GM21786 (cell line): Measurements from ENCODE around the gene CALHM2.

ENCODE experiments used
- ATAC-seq: cut with Tn5 transposase; IDR thresholded peaks from one replicate; pipeline ENCODE4 v1.9.1; 2021; ENCODE audit not compliant: unreplicated experiment

Gene CALHM2

GRCh38 chr10:103451091-103451813 lies 918 bp downstream of the CALHM2 start:
- no peak for ATAC-seq

GRCh38 chr10:103450201-103450695 lies 1.9 kb downstream of the CALHM2 start:
- no peak for ATAC-seq

- no peak for ATAC-seq
Measured at GRCh38 chr10:103449208-103450144, 2.7 kb downstream of the CALHM2 start.

GRCh38 chr10:103448746-103449145 lies 3.4 kb downstream of the CALHM2 start:
- no peak for ATAC-seq

- no peak for ATAC-seq
Measured at GRCh38 chr10:103447187-103447586, 5.0 kb downstream of the CALHM2 start.

- no peak for ATAC-seq
Measured at GRCh38 chr10:103445767-103446567, 6.2 kb downstream of the CALHM2 start.

GRCh38 chr10:103445366-103445765 lies 6.8 kb downstream of the CALHM2 start:
- no peak for ATAC-seq

GRCh38 chr10:103444478-103444877 lies 7.7 kb downstream of the CALHM2 start:
- ATAC-seq = no peak

GRCh38 chr10:103443475-103444185 lies 8.5 kb downstream of the CALHM2 start:
- no peak for ATAC-seq

- ATAC-seq = no peak
Measured at GRCh38 chr10:103442031-103442461, 10.1 kb downstream of the CALHM2 start.

GRCh38 chr10:103441611-103442010 lies 10.6 kb downstream of the CALHM2 start:
- no peak for ATAC-seq

GRCh38 chr10:103441206-103441605 lies 11.0 kb downstream of the CALHM2 start:
- no peak for ATAC-seq

GRCh38 chr10:103440416-103440815 lies 11.8 kb downstream of the CALHM2 start:
- no peak for ATAC-seq

GRCh38 chr10:103439776-103440175 lies 12.4 kb downstream of the CALHM2 start:
- ATAC-seq = no peak

- ATAC-seq = no peak
Measured at GRCh38 chr10:103433858-103434257, 18.3 kb downstream of the CALHM2 start.

GRCh38 chr10:103431902-103432301 lies 20.3 kb downstream of the CALHM2 start:
- ATAC-seq = no peak

- no peak for ATAC-seq
Measured at GRCh38 chr10:103429647-103430046, 22.5 kb downstream of the CALHM2 start.

GRCh38 chr10:103428989-103429643 lies 23.1 kb downstream of the CALHM2 start:
- no peak for ATAC-seq

GRCh38 chr10:103427866-103428265 lies 24.3 kb downstream of the CALHM2 start:
- no peak for ATAC-seq

- ATAC-seq = no peak
Measured at GRCh38 chr10:103423748-103424147, 28.4 kb downstream of the CALHM2 start.
